WTC11 (cell line): ENCODE data around the gene PKIB. TPM values are rescaled to one million over a fixed set of nuclear protein-coding genes. Genes with fewer than 3 reads are reported as not detected.

Experiments
- ATAC-seq: fragments of 200-7000 bp; cut with Tn5 transposase; 2 replicates; pipeline ENCODE4 v1.10.0; 2021; ENCODE audit warnings: mild to moderate bottlenecking, moderate library complexity
- CTCF ChIA-PET: fragments of 300-600 bp; sonication (Branson Sonifier 250); formaldehyde crosslinking; loops from one replicate; lab custom pipeline; 2021; ENCODE audit warnings: antibody characterized with exemption; lab: Charles Lee
- POLR2A ChIA-PET: fragments of 350-600 bp; sonication (Branson Sonifier 250); formaldehyde crosslinking; loops from one replicate; lab custom pipeline; 2021; ENCODE audit warnings: antibody characterized with exemption; lab: Charles Lee
- DNase-seq: peaks from one replicate; pipeline ENCODE4 v3.0.0; 2021; ENCODE audit warnings: low spot score
- H3K27ac Mint-ChIP-seq: 2 replicates; pipeline ENCODE4 v1.8.0; 2021; ENCODE audit warnings: mixed read lengths
- H3K27me3 Mint-ChIP-seq: 2 replicates; pipeline ENCODE4 v1.8.0; 2021; ENCODE audit warnings: low read depth, mild to moderate bottlenecking, moderate library complexity, mixed read lengths
- H3K36me3 Mint-ChIP-seq: 2 replicates; pipeline ENCODE4 v1.8.0; 2021; ENCODE audit warnings: mixed read lengths
- H3K4me1 Mint-ChIP-seq: 2 replicates; pipeline ENCODE4 v1.8.0; 2022; ENCODE audit warnings: mixed read lengths
- H3K4me3 Mint-ChIP-seq: 2 replicates; pipeline ENCODE4 v1.8.0; 2021; ENCODE audit warnings: mild to moderate bottlenecking, moderate library complexity, mixed read lengths
- H3K9me3 Mint-ChIP-seq: 2 replicates; pipeline ENCODE4 v1.8.0; 2021; ENCODE audit warnings: mixed read lengths
- CBFB ChIP-seq: sonication (generic); formaldehyde crosslinking; IDR thresholded peaks from 2 replicates; pipeline ENCODE4 v1.8.1; 2022; ENCODE audit warnings: mild to moderate bottlenecking, low read depth, missing genetic modification reagents
- EMX1 ChIP-seq: fragments of 250-450 bp; sonication (Bioruptor Pico); IDR thresholded peaks from 2 replicates; pipeline ENCODE4 v1.8.0; 2021; ENCODE audit warnings: mild to moderate bottlenecking
- MXD4 ChIP-seq: fragments of 250-450 bp; sonication (Bioruptor Pico); IDR thresholded peaks from 2 replicates; pipeline ENCODE4 v1.8.0; 2021; ENCODE audit warnings: mild to moderate bottlenecking, moderate library complexity, borderline replicate concordance
- OVOL2 ChIP-seq: fragments of 250-450 bp; sonication (Bioruptor Pico); IDR thresholded peaks from 2 replicates; pipeline ENCODE4 v1.9.0; 2021; ENCODE audit warnings: mild to moderate bottlenecking, borderline replicate concordance
- PRRX2 ChIP-seq: fragments of 250-450 bp; sonication (Bioruptor Pico); IDR thresholded peaks from 2 replicates; pipeline ENCODE4 v1.8.0; 2021; ENCODE audit warnings: mild to moderate bottlenecking
- TCF7 ChIP-seq: sonication (generic); formaldehyde crosslinking; IDR thresholded peaks from 2 replicates; pipeline ENCODE4 v1.8.0; 2022; ENCODE audit warnings: mild to moderate bottlenecking, low read depth, missing genetic modification reagents, moderate library complexity
- TEAD4 ChIP-seq: sonication (generic); formaldehyde crosslinking; IDR thresholded peaks from 2 replicates; pipeline ENCODE4 v1.8.0; 2022; ENCODE audit warnings: mild to moderate bottlenecking, missing genetic modification reagents
- ZNF219 ChIP-seq: sonication (generic); formaldehyde crosslinking; IDR thresholded peaks from 2 replicates; pipeline ENCODE4 v1.8.0; 2023; ENCODE audit warnings: missing genetic modification reagents, mild to moderate bottlenecking, borderline replicate concordance
- ZNF232 ChIP-seq: sonication (generic); formaldehyde crosslinking; IDR thresholded peaks from 2 replicates; pipeline ENCODE4 v1.8.0; 2022; ENCODE audit warnings: mild to moderate bottlenecking, missing genetic modification reagents
- ZNF423 ChIP-seq: fragments of 250-450 bp; sonication (Bioruptor Pico); IDR thresholded peaks from 2 replicates; pipeline ENCODE4 v2.1.2; 2022; ENCODE audit warnings: mild to moderate bottlenecking, moderate library complexity
- total RNA-seq: library from RNA; stranded (reverse); gene quantifications from 3 replicates; pipeline ENCODE4 v1.2.3, GENCODE V29; 2021
- TF ChIP-seq, protein P1 (sequence below): sonication (generic); formaldehyde crosslinking; IDR thresholded peaks from 2 replicates; pipeline ENCODE4 v1.8.0; 2023; ENCODE audit warnings: missing genetic modification reagents, mild to moderate bottlenecking, borderline replicate concordance
- TF ChIP-seq, protein P2 (sequence below): sonication (generic); formaldehyde crosslinking; IDR thresholded peaks from 2 replicates; pipeline ENCODE4 v1.8.0; 2022; ENCODE audit warnings: mild to moderate bottlenecking, missing genetic modification reagents
- TF ChIP-seq, protein P3 (sequence below): sonication (generic); formaldehyde crosslinking; IDR thresholded peaks from 2 replicates; pipeline ENCODE4 v1.8.0; 2023; ENCODE audit warnings: missing genetic modification reagents
- TF ChIP-seq, protein P4 (sequence below): fragments of 250-450 bp; sonication (Bioruptor Pico); IDR thresholded peaks from 2 replicates; pipeline ENCODE4 v1.9.0; 2021; ENCODE audit warnings: mild to moderate bottlenecking

The PKIB gene
- total RNA-seq, 1 experiment from 2014 or later, result 26.4 TPM

DNA sequence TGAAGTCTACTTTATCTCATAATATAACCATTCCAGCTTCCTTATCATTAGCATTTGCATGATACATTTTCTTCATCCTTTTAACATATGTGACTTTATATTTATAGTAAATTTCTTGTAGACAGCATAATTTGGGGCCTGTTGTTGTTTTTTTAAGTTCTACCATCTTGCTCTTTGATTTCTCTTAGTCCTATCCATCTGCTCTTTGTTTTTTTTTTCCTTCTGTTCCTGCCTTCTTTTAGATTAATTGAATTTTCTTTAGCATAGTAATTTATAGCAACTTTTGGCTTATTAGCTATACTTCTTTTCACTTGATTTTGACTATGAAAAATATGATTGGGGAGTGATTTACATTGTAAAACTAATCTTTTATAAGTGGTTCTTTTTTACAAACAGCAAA is 150.1 kb downstream of the PKIB start (continued):
- TF ChIP-seq, protein P1, sequence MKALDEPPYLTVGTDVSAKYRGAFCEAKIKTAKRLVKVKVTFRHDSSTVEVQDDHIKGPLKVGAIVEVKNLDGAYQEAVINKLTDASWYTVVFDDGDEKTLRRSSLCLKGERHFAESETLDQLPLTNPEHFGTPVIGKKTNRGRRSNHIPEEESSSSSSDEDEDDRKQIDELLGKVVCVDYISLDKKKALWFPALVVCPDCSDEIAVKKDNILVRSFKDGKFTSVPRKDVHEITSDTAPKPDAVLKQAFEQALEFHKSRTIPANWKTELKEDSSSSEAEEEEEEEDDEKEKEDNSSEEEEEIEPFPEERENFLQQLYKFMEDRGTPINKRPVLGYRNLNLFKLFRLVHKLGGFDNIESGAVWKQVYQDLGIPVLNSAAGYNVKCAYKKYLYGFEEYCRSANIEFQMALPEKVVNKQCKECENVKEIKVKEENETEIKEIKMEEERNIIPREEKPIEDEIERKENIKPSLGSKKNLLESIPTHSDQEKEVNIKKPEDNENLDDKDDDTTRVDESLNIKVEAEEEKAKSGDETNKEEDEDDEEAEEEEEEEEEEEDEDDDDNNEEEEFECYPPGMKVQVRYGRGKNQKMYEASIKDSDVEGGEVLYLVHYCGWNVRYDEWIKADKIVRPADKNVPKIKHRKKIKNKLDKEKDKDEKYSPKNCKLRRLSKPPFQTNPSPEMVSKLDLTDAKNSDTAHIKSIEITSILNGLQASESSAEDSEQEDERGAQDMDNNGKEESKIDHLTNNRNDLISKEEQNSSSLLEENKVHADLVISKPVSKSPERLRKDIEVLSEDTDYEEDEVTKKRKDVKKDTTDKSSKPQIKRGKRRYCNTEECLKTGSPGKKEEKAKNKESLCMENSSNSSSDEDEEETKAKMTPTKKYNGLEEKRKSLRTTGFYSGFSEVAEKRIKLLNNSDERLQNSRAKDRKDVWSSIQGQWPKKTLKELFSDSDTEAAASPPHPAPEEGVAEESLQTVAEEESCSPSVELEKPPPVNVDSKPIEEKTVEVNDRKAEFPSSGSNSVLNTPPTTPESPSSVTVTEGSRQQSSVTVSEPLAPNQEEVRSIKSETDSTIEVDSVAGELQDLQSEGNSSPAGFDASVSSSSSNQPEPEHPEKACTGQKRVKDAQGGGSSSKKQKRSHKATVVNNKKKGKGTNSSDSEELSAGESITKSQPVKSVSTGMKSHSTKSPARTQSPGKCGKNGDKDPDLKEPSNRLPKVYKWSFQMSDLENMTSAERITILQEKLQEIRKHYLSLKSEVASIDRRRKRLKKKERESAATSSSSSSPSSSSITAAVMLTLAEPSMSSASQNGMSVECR (CRISPR knock-in tag), result no peak
- no peak for TF ChIP-seq TEAD4 (CRISPR knock-in tag)
- no peak for TF ChIP-seq ZNF219 (CRISPR knock-in tag)
- TF ChIP-seq EMX1 (CRISPR knock-in tag), result no peak
- no peak for TF ChIP-seq CBFB (CRISPR knock-in tag)
- TF ChIP-seq, protein P2, sequence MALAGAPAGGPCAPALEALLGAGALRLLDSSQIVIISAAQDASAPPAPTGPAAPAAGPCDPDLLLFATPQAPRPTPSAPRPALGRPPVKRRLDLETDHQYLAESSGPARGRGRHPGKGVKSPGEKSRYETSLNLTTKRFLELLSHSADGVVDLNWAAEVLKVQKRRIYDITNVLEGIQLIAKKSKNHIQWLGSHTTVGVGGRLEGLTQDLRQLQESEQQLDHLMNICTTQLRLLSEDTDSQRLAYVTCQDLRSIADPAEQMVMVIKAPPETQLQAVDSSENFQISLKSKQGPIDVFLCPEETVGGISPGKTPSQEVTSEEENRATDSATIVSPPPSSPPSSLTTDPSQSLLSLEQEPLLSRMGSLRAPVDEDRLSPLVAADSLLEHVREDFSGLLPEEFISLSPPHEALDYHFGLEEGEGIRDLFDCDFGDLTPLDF (CRISPR knock-in tag), result no peak
- no peak for TF ChIP-seq OVOL2 (CRISPR knock-in tag)
- TF ChIP-seq, protein P3, sequence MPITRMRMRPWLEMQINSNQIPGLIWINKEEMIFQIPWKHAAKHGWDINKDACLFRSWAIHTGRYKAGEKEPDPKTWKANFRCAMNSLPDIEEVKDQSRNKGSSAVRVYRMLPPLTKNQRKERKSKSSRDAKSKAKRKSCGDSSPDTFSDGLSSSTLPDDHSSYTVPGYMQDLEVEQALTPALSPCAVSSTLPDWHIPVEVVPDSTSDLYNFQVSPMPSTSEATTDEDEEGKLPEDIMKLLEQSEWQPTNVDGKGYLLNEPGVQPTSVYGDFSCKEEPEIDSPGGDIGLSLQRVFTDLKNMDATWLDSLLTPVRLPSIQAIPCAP, result no peak
- no peak for TF ChIP-seq MXD4 (CRISPR knock-in tag)
- TF ChIP-seq ZNF232 (CRISPR knock-in tag), result no peak
- TF ChIP-seq TCF7 (CRISPR knock-in tag), result no peak

DNA sequence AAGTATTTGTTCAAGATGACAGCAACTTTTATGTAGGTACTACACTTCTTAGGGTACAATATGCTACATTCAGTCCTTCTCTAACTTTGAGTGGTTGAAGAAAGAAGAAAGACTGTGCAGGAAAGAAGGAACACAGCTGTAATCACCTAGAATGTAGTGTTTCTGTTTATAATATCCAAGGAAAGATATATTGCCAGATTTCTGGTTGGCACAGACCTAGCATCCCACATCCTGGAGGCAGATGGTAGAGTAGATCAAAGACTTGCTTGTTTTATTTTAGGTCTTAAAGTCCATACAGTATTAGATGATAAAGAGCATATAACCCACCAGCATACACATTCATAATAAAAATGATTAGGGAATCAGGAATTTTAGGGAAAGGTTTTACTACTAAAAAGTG is 156.1 kb downstream of the PKIB start:
- CTCF ChIA-PET, result no interaction called here
- H3K9me3 Mint-ChIP-seq, result 0 out of 2 replicates have a peak, but pooled peaks cover 6% of the 10 kb centered on the region
- no peaks in the 10 kb centered on the region for H3K36me3 Mint-ChIP-seq
- ATAC-seq, result no peak
- H3K4me3 Mint-ChIP-seq, result no peak overlapping the region
- TF ChIP-seq, protein P4, sequence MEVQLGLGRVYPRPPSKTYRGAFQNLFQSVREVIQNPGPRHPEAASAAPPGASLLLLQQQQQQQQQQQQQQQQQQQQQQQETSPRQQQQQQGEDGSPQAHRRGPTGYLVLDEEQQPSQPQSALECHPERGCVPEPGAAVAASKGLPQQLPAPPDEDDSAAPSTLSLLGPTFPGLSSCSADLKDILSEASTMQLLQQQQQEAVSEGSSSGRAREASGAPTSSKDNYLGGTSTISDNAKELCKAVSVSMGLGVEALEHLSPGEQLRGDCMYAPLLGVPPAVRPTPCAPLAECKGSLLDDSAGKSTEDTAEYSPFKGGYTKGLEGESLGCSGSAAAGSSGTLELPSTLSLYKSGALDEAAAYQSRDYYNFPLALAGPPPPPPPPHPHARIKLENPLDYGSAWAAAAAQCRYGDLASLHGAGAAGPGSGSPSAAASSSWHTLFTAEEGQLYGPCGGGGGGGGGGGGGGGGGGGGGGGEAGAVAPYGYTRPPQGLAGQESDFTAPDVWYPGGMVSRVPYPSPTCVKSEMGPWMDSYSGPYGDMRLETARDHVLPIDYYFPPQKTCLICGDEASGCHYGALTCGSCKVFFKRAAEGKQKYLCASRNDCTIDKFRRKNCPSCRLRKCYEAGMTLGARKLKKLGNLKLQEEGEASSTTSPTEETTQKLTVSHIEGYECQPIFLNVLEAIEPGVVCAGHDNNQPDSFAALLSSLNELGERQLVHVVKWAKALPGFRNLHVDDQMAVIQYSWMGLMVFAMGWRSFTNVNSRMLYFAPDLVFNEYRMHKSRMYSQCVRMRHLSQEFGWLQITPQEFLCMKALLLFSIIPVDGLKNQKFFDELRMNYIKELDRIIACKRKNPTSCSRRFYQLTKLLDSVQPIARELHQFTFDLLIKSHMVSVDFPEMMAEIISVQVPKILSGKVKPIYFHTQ, result no peak
- no peak for TF ChIP-seq PRRX2 (CRISPR knock-in tag)
- TF ChIP-seq ZNF423 (CRISPR knock-in tag), result no peak
- TF ChIP-seq EMX1 (CRISPR knock-in tag), result no peak
- TF ChIP-seq, all 79 proteins: peak for 0
- no peak for DNase-seq
- H3K4me1 Mint-ChIP-seq, result peaks cover 6% of the 10 kb centered on the region
- H3K27me3 Mint-ChIP-seq, result peaks cover 37% of the 10 kb centered on the region
- POLR2A ChIA-PET, result no interaction called here
- no peak overlapping the region for H3K27ac Mint-ChIP-seq
